Right forelimb (tissue), 1 donor: ENCODE data around the gene FBXL13.
"Not testable (repeated sequence)": the region's sequence is repeated elsewhere in the genome, so short reads cannot be mapped to it uniquely, and the experiment has no call there.

Source experiments
- DNase-seq: peaks from one replicate; pipeline ENCODE4 v3.0.0-alpha.2; 2018

Gene FBXL13

DNA sequence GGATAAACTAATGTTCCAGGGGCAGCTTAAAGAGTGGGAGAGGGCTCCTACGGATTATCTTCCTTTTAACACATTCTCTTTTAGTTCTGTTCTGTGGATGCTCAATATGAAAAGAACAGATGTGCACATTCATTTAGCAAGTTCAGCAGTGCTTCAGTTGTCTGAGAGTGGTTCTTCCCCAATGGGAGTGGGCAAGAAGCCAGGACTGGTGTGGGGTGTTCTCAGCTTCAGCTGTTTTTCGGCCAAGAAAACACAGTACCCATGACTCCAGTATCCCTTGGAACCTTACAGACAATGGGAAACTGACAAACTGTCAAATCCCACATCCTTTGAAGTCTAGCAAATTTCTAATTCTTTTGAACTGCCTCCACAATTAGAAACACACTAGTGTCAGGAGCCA lies 233.3 kb downstream of the FBXL13 start:
- DNase-seq: peak; percentile 62

DNA sequence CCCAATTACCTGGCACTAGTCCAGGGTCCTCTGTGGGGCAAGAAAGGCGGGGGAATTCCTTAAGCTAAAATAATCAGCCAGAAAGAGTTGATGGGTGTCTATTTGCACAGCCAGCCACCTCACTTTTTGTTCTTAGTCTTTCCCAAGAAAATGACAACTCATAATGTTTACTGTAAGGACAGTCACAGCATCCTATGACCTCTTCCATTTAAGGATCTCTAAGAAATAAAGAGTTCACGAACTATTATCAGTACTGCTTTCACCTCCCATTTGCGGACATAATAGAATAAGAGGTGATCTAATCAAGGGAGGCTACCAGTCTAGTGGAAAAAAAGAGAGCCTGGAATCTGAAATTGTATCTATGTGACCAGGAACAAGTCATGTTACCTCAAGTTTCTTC lies 234.2 kb downstream of the FBXL13 start:
- DNase-seq: no peak

DNA sequence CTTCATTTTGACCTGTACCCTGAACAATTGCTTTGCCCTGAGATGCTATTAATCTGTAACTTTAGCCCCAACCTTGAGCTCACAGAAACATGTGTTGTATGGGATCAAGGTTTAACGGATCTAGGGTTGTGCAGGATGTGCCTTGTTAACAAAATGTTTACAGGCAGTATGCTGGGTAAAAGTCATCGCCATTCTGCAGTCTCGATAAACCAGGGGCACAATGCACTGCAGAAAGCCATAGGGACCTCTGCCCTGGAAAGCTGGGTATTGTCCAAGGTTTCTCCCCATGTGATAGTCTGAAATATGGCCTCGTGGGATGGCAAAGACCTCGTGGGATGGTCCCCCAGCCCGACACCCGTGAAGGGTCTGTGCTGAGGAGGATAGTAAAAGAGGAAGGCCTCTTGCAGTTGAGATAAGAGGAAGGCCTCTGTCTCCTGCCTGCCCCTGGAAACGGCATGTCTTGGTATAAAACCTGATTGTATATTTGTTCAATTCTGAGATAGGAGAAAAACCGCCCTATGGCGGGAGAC lies 236.0 kb downstream of the FBXL13 start:
- DNase-seq: not testable (repeated sequence)

DNA sequence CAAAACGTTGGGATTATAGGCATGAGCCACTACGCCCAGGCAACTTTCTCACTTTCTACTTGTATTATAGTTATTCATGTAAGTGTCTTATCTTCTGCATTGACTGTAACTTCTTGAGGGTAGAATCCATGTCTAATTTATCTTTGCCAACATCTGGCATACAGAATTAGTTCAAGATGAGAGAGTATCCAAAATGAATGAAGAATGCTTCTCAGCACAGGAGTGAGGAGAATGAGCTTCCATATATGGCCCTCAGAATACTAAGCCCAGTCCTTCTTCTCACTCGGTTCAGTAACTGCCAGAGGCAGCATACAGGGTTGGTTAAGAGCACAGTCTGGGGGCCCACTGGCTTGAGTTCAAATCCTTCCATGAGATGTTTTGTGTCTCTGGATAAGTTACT lies 236.8 kb downstream of the FBXL13 start:
- no peak for DNase-seq

DNA sequence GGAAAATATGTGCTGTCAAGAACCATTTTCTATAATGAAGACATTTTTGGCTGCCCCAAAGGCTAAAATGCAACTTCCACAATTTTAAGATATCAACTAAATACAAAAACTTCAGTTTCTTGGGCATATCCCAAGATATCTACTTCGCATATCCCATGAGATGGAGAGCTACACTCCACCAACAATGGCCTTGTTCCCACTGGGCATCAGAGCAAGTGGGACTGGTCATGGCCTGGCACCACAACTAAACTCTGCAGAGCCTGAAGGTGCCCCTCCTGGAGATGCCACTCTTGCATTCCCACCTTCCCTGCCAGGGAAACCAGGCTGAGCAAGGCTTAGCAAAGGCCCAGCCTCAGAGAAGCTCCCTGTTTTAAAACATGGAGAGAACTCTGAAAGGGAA lies 237.6 kb downstream of the FBXL13 start:
- no peak for DNase-seq

DNA sequence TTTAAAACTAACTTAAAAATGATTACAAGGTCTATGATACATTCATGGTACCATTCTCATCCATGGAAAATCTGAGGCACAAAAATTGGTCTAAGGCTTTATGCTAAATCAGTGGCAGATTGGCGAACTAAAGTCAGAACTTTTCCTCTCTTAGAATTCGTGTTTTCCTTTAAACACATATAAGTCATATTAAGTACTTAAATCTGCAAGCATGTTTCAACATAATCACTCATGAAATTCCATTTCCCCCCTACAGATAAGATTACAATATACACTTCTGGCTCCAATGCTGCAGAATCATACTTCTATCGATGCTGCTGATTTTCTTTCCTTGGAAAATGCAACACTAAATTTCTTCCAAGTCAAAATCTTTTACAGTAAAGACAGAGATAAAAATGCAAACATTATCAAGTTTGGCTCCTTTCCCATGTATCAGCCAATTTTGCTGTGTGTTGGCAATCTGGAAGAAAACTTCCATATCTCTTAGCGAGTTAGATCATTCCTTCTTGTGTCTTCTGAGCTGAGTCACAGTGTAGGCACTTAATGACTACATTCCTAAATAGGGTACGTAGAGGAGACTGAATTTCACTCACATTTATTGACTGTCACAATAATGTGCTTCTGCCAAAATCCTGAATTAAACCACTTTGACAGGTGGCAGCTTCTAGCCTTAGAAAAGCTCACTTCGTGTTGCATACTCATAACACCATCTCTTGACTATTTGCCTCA lies 238.2 kb downstream of the FBXL13 start:
- DNase-seq: no peak

DNA sequence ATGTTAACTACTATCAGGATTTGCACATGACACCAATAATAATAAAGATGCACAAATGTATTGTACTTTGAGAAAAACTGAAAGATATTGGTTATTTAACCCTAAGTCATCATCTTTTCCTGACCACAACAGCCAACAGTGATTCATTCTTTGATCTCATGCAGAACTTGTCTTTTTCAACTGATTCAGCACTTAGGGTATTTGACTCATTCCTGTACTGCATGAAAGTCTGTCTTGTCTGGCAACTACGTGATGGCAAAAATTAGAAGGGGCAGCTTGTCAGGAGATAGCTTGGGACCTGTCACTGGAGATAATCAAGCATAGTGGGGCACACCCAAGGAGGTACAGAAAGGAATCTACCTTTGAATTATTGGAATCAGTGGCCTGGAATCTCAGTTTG lies 239.6 kb downstream of the FBXL13 start:
- DNase-seq: no peak

DNA sequence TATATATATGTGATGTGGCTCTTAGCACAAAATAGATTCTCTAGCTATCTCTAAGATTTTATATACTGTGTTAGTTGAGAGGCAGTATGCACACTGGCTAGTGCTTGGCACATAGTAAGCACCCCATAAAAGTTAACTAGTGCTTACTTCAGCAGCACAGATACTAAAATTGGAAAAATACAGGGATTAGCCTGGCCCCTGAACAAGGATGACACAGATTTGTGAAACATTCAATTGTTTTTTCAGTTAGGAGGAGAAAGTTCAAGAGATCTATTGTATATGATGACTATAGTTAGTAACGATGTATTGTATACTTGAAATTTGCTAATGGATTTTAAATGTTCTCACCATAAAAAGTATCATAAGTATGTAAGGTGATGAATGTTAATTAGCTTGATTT lies 240.1 kb downstream of the FBXL13 start:
- DNase-seq: no peak

DNA sequence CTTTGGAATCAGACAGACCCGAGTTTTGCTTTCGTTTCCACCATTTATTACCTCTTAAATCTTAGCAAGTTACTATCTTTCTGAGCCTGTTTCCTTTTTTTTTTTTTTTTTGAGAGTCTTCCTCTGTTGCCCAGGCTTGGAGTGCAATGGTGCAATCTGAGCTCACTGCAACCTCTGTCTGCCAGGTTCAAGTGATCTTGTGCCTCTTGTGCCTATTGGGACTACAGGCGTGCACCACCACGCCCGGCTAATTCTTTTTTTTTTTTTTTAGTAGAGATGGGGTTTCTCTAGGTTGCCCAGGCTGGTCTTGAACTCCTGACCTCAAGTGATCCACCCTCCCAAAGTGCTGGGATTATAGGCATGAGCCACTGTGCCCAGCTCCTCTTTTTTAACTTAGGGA lies 241.3 kb downstream of the FBXL13 start:
- no peak for DNase-seq

DNA sequence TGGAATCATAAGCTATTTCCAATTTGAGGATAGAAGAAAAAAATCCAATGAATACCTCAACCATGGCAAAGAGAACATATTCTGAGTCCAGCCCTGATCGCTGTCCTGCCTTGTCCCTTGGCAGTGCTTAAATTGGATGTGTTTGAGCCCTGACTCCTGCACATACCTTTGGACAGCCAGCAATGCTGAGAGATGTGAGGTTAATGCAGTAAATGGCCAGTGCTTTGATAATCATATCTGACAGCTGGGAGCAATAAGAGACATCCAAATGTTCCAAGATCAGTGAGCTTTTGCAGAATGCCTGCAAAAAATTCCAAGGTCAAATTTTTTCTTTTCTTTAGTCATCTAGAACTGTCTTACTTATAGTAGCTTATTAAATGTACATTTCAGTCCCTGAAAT lies 241.9 kb downstream of the FBXL13 start:
- no peak for DNase-seq

DNA sequence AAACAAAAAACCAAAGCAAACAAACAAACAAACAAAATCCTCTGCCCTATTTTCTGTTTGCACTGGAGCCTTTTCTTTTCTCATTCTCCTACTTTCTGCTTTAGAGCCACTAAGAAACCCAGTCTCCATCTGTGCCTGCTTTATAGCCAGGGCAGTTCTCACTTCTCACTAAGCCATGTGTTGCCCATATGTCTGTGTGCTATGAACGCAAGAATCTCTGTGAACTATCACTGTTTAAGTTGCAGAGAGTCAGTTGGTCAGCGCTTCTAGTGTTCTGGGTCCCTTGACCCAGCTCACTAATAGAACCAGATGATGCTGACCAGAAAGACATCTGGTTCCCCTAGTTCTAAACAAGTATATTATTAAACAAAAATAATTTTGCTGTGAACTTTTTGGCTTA lies 244.4 kb downstream of the FBXL13 start:
- DNase-seq: no peak

DNA sequence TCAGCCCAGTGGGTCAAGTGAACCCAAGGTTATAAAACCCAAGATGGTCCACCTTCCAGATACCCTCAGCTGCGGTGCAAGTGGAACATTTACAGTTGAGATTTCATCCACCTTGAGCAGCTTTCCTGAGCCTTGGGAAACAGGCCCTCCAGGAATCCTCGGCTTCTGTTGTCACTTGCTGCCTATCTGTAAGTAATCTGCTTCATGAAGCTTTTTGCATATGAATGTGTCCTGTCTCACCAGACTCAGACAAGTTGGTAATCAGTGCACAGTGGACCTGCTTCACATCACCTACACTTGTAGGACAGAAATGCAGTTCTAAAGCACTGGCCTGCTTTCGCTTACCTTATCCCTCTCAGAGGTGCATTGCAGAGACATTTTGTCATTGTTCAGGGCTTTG lies 245.5 kb downstream of the FBXL13 start:
- no peak for DNase-seq

DNA sequence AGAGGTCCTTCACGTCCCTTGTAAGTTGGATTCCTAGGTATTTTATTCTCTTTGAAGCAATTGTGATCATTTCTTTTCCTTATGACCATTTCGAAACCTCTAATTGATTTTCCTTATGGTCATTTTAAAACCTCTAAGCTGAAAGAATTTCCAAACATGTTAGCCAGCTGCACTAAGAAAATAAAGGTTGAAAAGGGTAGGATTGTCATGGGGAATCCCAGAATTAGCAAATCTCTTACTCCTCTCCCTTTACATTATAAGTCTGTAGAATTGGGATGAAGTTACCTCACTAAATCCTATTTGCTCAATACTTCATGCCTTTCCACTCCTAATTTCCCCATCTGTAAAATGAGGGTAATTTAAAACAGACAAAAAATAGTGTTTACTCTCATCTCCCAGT lies 246.3 kb downstream of the FBXL13 start:
- no peak for DNase-seq

DNA sequence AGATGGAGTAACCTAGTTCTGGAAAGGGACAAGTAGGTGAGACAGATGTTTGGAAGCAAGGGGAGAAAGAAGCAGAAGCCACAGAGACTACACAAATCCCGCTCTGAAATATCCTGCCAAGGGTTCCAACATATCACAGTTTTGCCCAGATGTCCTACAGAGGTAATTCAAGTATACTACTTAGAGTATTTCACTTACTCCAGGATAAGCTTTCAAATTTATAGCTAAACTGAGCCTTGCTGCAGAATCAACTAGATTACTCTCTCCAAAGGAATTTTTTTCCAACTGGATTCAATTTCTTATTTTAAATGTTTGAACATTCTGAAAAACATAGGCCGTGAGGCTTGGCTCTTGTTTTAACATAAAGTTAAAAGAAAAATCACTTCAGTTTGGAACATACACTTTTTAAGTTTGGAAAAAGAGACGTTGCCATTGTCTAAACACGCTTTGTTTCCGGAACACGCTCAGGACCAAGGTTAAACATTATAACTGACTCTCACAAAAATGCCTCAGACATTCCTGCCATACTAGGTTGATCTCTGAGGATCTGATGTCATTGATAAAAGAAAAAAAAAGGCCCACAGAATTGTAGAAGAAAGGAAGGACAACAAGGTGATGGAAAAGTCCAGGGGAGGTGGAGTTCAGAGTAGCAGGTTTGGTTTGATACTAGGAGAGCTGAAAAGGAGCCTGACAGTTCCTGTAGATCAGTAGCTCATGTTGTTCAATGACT lies 251.0 kb downstream of the FBXL13 start:
- DNase-seq: no peak

DNA sequence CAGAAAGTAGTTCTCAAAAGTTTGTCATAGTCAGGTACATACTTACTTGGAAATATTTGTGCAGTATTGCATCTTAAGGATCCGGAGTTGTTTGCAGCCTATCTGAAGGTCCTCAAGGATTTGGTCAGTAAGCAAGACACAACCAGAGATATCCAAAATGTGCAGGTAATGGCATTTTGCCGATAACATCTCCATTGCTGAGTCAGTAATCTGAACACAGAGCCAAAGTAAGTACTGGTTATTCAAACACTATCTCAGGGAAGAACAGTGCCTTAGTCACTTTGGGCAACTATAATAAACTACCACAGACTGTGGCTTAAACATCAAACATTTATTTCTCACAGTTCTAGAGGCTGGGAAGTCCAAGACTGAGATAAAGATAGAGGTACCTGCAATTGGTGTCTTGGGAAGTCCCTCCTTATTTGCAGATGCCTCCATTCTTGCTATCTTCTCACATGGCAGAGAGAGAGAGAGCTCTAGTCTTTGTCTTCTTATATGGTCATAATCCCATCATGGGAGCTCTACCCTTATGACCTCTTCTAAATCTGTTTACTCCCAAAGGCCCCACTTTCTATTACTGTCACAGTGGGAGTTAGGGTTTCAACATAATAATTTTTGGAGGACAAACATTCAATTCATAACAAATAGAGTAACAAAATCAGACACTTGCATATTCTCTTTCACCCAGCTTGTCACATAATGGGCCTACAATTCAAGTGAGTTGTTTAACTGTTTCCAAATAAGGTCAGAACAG lies 252.4 kb downstream of the FBXL13 start:
- no peak for DNase-seq

DNA sequence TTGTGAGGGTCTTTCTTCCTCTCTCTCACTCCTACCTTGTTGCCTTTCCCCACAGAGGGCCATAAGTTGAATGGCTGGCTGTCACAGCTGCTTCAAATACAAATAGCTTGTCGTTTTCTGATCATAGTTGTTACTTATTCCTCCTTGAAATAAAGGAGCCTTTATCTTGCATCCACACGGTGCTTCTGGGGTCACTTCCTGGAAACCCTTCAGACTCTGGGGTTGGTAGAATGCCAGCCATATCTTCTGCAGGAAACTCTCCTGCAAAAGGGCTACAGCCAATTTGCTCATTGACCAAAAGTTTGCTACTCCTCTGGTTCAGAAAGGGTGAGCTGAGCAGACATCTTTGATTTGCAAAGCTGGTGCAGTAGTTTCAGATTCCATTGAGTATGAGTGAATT lies 255.4 kb downstream of the FBXL13 start:
- DNase-seq: no peak

DNA sequence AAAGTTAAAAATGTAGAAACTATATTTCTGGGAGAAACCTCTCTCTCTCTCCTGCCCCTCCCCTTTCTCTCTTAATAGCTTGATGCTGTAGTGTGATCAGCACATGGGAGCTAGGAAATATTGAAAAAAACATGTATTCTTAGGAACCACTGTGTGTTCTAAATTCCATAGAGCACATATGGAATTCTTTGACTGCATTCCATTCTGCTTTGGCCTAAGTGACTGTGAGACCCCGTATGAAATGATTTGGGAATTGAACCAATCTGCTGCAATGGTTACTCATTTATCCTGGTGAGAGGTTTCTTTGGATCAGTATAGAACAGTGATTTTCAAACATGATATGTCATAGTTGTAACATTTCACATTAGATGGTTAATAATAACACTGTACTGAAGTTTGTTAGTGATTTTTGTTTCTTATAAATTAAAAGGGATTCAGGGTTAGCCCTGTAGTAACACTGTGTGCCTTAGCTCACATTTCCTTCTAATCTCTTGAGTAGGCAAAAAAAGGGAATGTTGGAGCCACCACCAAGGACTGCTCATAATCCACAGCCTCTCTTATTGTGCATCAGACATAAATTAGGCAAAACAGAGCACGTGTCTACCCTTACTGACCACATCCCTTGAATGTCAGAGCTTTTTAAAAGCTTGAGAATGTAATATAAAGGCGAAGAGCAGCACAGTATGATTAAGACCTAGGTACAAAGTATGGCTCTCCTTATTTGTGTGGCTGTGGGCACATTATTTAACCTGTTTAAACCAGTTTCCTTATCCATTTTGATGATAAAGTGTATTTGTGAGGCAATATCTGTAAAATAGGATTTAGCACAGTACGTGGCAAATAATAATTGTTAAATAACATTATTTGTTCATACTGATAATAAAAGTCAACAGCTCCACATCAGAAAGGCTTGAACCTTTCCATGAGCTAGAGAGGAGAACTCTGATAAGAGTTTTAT lies 256.7 kb downstream of the FBXL13 start:
- DNase-seq: no peak

DNA sequence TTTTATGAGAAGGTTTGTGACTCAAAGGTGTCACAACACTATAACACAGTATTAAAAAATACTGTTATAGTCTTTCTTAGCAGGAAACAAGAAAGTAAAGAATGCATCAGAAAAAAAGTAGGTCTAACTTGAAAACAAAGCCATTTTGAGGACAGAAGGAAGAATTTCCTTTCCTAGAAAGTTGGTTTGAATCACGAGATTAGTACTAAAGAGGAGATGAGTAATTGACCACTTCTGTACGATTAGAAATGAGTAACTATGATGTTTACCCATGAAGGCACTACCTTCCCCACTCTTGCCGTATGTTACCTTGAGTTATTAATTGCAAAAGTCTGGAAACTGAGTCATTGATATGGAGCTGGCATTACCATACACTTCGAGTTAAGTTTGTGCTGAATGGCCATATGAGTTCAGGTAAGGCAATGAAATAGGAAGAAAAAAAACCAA lies 260.5 kb downstream of the FBXL13 start:
- no peak for DNase-seq

DNA sequence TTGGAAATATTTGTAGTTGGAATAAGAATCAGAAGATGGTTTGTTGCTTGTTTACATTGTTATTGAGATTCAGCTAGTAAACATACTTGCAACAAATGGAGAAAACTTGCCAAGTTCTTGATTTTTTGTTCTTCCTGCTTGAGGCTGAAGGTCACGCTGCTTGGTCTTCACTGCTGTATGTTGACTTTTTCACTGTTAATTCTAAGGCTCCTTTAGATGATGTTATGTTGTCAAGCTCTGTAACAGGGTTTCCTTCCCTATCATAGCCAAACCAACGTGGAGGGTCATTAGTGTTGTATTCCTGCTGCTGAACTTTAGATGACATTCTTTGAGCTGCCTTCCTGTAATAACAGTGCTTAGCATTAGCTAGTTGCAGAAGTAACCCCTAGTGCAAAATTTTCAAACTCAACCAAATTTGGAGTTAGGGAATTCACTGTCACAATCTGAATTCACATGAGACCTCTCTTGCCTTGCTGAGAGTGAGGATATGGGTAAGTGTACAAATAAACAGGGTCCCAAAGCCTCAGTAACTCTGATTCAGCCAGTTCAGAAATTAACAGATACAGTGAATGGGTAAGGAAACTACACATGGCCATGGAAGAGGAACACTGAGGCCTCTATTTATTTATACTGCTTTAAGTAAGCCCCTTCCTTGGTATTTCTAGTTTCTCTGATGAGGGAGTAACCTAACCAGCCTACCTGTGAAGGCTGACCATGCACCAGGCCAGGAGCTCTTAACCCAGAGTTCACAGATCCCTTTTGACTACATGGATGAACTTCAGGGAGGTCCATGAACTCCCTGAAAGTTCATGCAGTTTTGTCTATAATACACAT lies 261.2 kb downstream of the FBXL13 start:
- no peak for DNase-seq

DNA sequence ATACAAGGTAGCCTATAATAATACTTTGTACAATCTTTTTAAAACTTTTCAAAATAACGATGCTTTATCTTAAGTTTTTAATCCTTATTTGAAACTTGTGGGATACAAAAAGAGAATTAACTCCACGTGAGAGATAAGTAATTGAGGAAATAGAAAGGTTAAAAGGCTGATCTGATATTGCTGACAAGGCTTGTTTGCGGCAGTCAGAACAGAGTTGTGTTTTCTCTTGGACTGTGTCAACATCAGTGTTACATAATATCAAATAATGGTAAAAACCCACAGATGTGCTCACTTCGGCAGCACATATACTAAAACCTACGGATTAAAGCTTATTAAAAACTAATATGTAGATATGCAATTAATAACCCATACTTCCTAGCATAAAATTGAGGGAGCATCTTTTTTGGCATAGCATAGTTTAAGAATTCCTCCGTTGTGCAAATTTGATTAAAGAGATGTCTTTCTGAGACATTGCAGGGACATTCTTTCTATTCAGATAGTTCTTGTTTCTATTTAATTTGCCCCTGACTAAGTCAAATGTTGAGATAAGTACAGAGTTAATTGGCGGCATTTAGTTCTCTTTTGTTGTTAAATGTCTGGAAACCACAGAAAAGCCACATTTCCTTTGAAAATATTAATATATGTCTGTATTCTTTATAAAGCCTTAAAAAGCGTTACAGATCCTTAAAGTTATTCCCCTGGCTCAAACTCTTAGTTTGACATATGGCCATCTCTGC lies 262.5 kb downstream of the FBXL13 start:
- no peak for DNase-seq

DNA sequence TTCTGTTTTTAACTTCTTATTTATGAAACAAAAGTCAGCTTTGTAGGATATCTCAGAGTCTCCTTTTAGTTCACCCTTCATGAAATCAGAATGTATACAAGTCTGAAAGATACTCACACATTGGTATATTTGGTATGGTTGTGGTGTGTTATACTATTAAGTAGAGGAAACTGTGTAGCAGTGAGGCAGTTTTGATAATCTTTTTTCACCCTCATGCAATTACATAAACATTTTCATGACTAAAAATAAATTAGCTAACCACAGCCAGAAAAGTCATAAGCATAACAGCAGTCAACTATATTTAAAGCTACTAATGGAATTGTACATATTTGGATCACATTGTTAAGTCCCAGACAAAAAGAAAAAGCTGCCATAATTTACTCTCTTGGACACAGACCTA lies 263.7 kb downstream of the FBXL13 start:
- no peak for DNase-seq
